Endothelial cell of umbilical vein (primary cell): Measurements from ENCODE around the gene METTL21C. TPM values are rescaled to one million over a fixed set of nuclear protein-coding genes. Genes with fewer than 3 reads are reported as not detected.

ENCODE experiments used
- BruUV-seq: library from RNA; stranded (reverse); fragments of 400-500 nt; replicated peaks from 2 replicates; lab custom pipeline; 2021; lab: Mats Ljungman, UMichigan
- CTCF ChIA-PET: fragments of 300-600, 350-600 bp; sonication (Branson Sonifier 250); formaldehyde crosslinking; loops from one replicate; lab custom pipeline; 2021; ENCODE audit warnings: antibody characterized with exemption, inconsistent platforms; lab: Charles Lee
- POLR2A ChIA-PET: fragments of 300-600, 350-600 bp; sonication (Branson Sonifier 250); formaldehyde crosslinking; loops from one replicate; lab custom pipeline; 2021; ENCODE audit warnings: antibody characterized with exemption, inconsistent platforms; lab: Charles Lee
- DNase-seq: peaks from one replicate; pipeline ENCODE4 v3.0.0-alpha.2; 2011; ENCODE audit warnings: low read depth, low spot score
- FAIRE-seq: peaks from 2 replicates; lab custom pipeline; 2011; peaks lifted over from hg19 to GRCh38; lab: Jason Lieb, UNC
- H2AFZ ChIP-seq: 2 replicates; pipeline ENCODE4 v1.6.0; 2012; ENCODE audit warnings: low read depth, low read length, control low read depth, inconsistent platforms
- H3K27ac ChIP-seq: 2 replicates; pipeline ENCODE4 v1.5.1; 2011; ENCODE audit warnings: low read depth, mild to moderate bottlenecking, control low read depth, low read length, moderate library complexity; ENCODE audit not compliant: insufficient read depth
- H3K27me3 ChIP-seq, 2 experiments: 2 replicates each; pipeline versions ENCODE4 v1.6.0 to v1.6.1; 2011; ENCODE audit warnings: low read length in 2 of 2, mixed read lengths in 1 of 2; ENCODE audit not compliant: control insufficient read depth in 2 of 2, insufficient read depth in 2 of 2
- H3K36me3 ChIP-seq, 2 experiments: 2 replicates in 1 of 2; 3 replicates in 1 of 2; pipeline ENCODE4 v1.5.1; 2011; ENCODE audit warnings: low read length in 2 of 2, mild to moderate bottlenecking in 1 of 2, moderate library complexity in 1 of 2; ENCODE audit not compliant: control insufficient read depth in 2 of 2, insufficient read depth in 2 of 2; ENCODE audit errors: extremely low read depth in 1 of 2
- H3K4me1 ChIP-seq: 3 replicates; pipeline ENCODE4 v1.5.1; 2011; ENCODE audit warnings: mild to moderate bottlenecking, low read length; ENCODE audit not compliant: control insufficient read depth, insufficient read depth; ENCODE audit errors: extremely low read depth
- H3K4me2 ChIP-seq: 2 replicates; pipeline ENCODE4 v1.6.1; 2011; ENCODE audit warnings: low read length, control low read depth, mixed read lengths; ENCODE audit not compliant: insufficient read depth
- H3K4me3 ChIP-seq, 3 experiments: fragments of 200-600 bp in 1 of 3; sonication (generic), shearing (Covaris generic) in 1 of 3; replicated peaks in 1 of 3; 2 replicates each; pipeline ENCODE4 v1.5.1; 2011 to 2016; ENCODE audit warnings: control low read depth in 3 of 3, low read length in 3 of 3, mild to moderate bottlenecking in 2 of 3, inconsistent platforms in 1 of 3, low read depth in 1 of 3, moderate library complexity in 1 of 3; ENCODE audit not compliant: insufficient read depth in 1 of 3
- H3K79me2 ChIP-seq: 2 replicates; pipeline ENCODE4 v1.6.0; 2012; ENCODE audit warnings: low read length, inconsistent platforms; ENCODE audit not compliant: control insufficient read depth, insufficient read depth
- H3K9ac ChIP-seq: replicated peaks from 2 replicates; pipeline ENCODE3; 2011; ENCODE audit warnings: low read length, control low read depth; ENCODE audit not compliant: insufficient read depth; ENCODE audit errors: extremely low read depth
- H3K9me1 ChIP-seq: replicated peaks from 3 replicates; pipeline ENCODE4 v1.6.0; 2011; ENCODE audit warnings: mild to moderate bottlenecking, low read length; ENCODE audit not compliant: control insufficient read depth, insufficient read depth; ENCODE audit errors: extremely low read depth
- H3K9me3 ChIP-seq: replicated peaks from 2 replicates; pipeline ENCODE4 v1.5.1; 2012; ENCODE audit warnings: low read length, inconsistent platforms; ENCODE audit not compliant: control insufficient read depth, insufficient read depth
- H4K20me1 ChIP-seq: replicated peaks from 2 replicates; pipeline ENCODE3; 2011; ENCODE audit warnings: mild to moderate bottlenecking, low read length; ENCODE audit not compliant: control insufficient read depth, insufficient read depth; ENCODE audit errors: extremely low read depth
- EZH2 ChIP-seq: IDR thresholded peaks from 2 replicates; pipeline ENCODE4 v1.6.1; 2012; ENCODE audit warnings: borderline replicate concordance, low read depth, mild to moderate bottlenecking, moderate library complexity, low read length, inconsistent platforms; ENCODE audit not compliant: severe bottlenecking
- FOS ChIP-seq: IDR thresholded peaks from 2 replicates; pipeline ENCODE4 v1.6.1; 2011; ENCODE audit warnings: mild to moderate bottlenecking, low read length, moderate library complexity, borderline replicate concordance; ENCODE audit not compliant: insufficient read depth
- GATA2 ChIP-seq: IDR thresholded peaks from 2 replicates; pipeline ENCODE4 v1.7.0; 2011; ENCODE audit warnings: low read depth, mild to moderate bottlenecking, moderate library complexity, mixed read lengths, low read length; ENCODE audit not compliant: insufficient read length, insufficient read depth
- JUN ChIP-seq: IDR thresholded peaks from 2 replicates; pipeline ENCODE4 v1.6.1; 2011; ENCODE audit warnings: borderline replicate concordance, low read depth; ENCODE audit not compliant: insufficient read length, insufficient read depth
- MYC ChIP-seq: IDR thresholded peaks from one replicate; pipeline ENCODE4 v1.6.1; 2011; ENCODE audit warnings: mild to moderate bottlenecking, low read depth, low read length
- POLR2A ChIP-seq: IDR thresholded peaks from 2 replicates; pipeline ENCODE4 v1.6.1; 2012; ENCODE audit warnings: low read depth, mild to moderate bottlenecking, control low read depth, low read length
- POLR2AphosphoS5 ChIP-seq: IDR thresholded peaks from 2 replicates; pipeline ENCODE4 v1.6.1; 2012; ENCODE audit warnings: low read depth, mild to moderate bottlenecking, control low read depth, low read length, moderate library complexity; ENCODE audit not compliant: insufficient read depth
- dilution Hi-C: fragments of 300-500 bp; cut with MboI; formaldehyde crosslinking; loops from one replicate; pipeline ENCODE4 v1.15.0; 2019; ENCODE audit warnings: low sequenced_read_pairs; ENCODE audit not compliant: extremely low pct_ligation_motif_present
- intact Hi-C: fragments of 100-400 bp; cut with micrococcal nuclease; formaldehyde crosslinking; loops from one replicate; pipeline ENCODE4 v1.10.0; 2022
- polyA plus RNA-seq, 4 experiments: library from polyadenylated mRNA; depleted of rRNA in 3 of 4; stranded (reverse) in 3 of 4; unstranded in 1 of 4; fragments of >200 nt; gene quantifications; 2 replicates each; pipeline versions ENCODE4 v1.2.1 to v1.2.3, GENCODE V29; 2011 to 2012; ENCODE audit warnings: missing spikeins in 1 of 4
- total RNA-seq: library from RNA; stranded (reverse); gene quantifications from 2 replicates; pipeline ENCODE4 v1.2.3, GENCODE V29; 2021
- TF ChIP-seq, protein P1 (sequence below), 2 donors: IDR thresholded peaks; 1 replicate in 1 of 2; 2 replicates in 1 of 2; pipeline ENCODE4 v1.5.1; 2011; ENCODE audit warnings: low read length in 2 of 2, mild to moderate bottlenecking in 2 of 2, moderate library complexity in 2 of 2, control low read depth in 1 of 2, inconsistent platforms in 1 of 2, low read depth in 1 of 2; ENCODE audit not compliant: insufficient read depth in 1 of 2; ENCODE audit errors: extremely low read depth in 1 of 2
- TF ChIP-seq, protein P2 (sequence below): IDR thresholded peaks from 2 replicates; pipeline ENCODE4 v1.6.1; 2011; ENCODE audit not compliant: insufficient read depth, insufficient read length

METTL21C gene
- total and polyA plus RNA-seq, 2 donors (not counting 3 experiments of a cell fraction or from before 2014, with no cell fraction given) = not detected

DNA sequence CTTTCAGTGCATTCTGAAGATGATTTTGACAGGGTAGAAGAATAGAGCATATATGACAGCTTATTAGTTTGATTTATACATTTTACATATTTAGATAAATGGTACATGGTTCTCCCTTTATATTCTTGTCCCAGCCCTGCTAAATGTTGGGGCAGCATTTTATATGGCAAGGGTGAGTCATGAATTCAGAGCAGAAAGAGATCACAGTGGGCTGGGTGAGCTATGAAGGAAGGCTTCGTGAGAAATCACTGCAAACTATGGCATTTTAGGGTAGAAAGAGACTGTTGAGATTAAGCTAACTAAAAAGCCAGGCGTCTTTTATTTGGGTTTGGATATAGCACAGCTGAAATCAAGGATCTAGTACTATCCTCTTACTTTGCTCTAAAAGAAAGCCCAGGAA, 23.9 kb upstream of the METTL21C start:
- ChIA-PET CTCF (interaction anchor here (0.9 to 1.1 kb wide), 2 partner anchors 127 to 129 kb away, joined by 3 to 4 read pairs; no protein-coding TSS in a partner anchor), POLR2A (no interaction called here)
- Histone ChIP-seq H3K79me2 (no peaks in the 10 kb centered on the region), H3K36me3 (no peaks in the 10 kb centered on the region), H4K20me1 (no peaks in the 10 kb centered on the region), H3K27ac (no peak overlapping the region), H2AFZ (no peak overlapping the region), H3K4me2 (no peak overlapping the region), H3K4me3 (no peak overlapping the region), H3K9me1 (no peaks in the 10 kb centered on the region), H3K9me3 (no peaks in the 10 kb centered on the region), H3K9ac (no peak overlapping the region), H3K27me3 (peaks cover 0 to 2% of the 10 kb centered on the region in 2 experiments), H3K4me1 (no peaks in the 10 kb centered on the region)
- no TSS peak for BruUV-seq
- dilution Hi-C loops = no loop called here
- no peak for FAIRE-seq
- intact Hi-C loops = no loop called here
- TF ChIP-seq, protein P1, sequence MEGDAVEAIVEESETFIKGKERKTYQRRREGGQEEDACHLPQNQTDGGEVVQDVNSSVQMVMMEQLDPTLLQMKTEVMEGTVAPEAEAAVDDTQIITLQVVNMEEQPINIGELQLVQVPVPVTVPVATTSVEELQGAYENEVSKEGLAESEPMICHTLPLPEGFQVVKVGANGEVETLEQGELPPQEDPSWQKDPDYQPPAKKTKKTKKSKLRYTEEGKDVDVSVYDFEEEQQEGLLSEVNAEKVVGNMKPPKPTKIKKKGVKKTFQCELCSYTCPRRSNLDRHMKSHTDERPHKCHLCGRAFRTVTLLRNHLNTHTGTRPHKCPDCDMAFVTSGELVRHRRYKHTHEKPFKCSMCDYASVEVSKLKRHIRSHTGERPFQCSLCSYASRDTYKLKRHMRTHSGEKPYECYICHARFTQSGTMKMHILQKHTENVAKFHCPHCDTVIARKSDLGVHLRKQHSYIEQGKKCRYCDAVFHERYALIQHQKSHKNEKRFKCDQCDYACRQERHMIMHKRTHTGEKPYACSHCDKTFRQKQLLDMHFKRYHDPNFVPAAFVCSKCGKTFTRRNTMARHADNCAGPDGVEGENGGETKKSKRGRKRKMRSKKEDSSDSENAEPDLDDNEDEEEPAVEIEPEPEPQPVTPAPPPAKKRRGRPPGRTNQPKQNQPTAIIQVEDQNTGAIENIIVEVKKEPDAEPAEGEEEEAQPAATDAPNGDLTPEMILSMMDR (IDR thresholded peaks at IDR 0.05; ENCODE audit: extremely low read depth in 1 of 2, insufficient read depth in 1 of 2, low read depth in 1 of 2, low read length in 2 of 2) = no peak
- TF ChIP-seq POLR2AphosphoS5 = no peak
- TF ChIP-seq EZH2 = no peak
- TF ChIP-seq POLR2A = no peak
- TF ChIP-seq FOS = no peak
- no peak for DNase-seq

DNA sequence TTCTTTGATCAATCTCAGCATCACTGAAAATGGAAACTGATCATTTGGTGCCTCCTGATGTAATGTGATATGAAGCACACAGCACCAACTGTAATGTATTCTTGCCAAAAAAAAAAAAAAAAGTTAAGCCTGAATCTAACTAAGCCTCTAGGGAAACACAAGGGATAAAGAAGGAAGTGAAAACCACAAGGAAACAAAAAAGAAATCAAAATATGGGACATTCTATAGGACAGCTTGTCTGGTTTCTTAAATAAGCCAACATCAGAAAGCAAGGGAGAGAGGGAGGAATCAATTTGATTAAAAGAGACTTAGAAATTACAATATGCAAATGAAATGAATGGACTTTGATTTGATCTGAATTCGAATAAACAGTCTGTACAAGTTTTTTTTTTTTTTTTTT, 20.6 kb upstream of the METTL21C start:
- dilution Hi-C loops (no loop called here), intact Hi-C loops (no loop called here)
- ChIA-PET CTCF (interaction anchor here (0.8 to 3.6 kb wide), 4 partner anchors 10 to 124 kb away, joined by 3 to 31 read pairs (median 4); no protein-coding TSS in a partner anchor), POLR2A (no interaction called here)
- no peaks in the 10 kb centered on the region for H3K9me1 ChIP-seq
- H3K36me3 ChIP-seq = no peaks in the 10 kb centered on the region
- no peaks in the 10 kb centered on the region for H3K4me1 ChIP-seq
- no peak for FAIRE-seq
- H3K4me3 ChIP-seq = no peak overlapping the region
- H2AFZ ChIP-seq = no peak overlapping the region
- H3K27ac ChIP-seq = no peak overlapping the region
- H3K27me3 ChIP-seq = peaks cover 0 to 2% of the 10 kb centered on the region in 2 experiments
- DNase-seq = no peak
- H4K20me1 ChIP-seq = no peaks in the 10 kb centered on the region
- no peak overlapping the region for H3K9ac ChIP-seq
- no peaks in the 10 kb centered on the region for H3K79me2 ChIP-seq
- no TSS peak for BruUV-seq
- no peaks in the 10 kb centered on the region for H3K9me3 ChIP-seq
- no peak for TF ChIP-seq POLR2A
- TF ChIP-seq EZH2 = no peak
- TF ChIP-seq, protein P1 (IDR thresholded peaks at IDR 0.05; ENCODE audit: extremely low read depth in 1 of 2, insufficient read depth in 1 of 2, low read depth in 1 of 2, low read length in 2 of 2) = no peak
- TF ChIP-seq, protein P2, sequence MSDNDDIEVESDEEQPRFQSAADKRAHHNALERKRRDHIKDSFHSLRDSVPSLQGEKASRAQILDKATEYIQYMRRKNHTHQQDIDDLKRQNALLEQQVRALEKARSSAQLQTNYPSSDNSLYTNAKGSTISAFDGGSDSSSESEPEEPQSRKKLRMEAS = no peak
- no peak for TF ChIP-seq MYC
- TF ChIP-seq POLR2AphosphoS5 = no peak
- TF ChIP-seq JUN = no peak
- no peak for TF ChIP-seq GATA2
- no peak for TF ChIP-seq FOS
- H3K4me2 ChIP-seq = no peak overlapping the region
